ENCODE measurements around the gene CLDN19.
"Not testable (repeated sequence)": the region's sequence is repeated elsewhere in the genome, so short reads cannot be mapped to it uniquely, and the experiment has no call there.

CLDN19 gene

GRCh38 chr1:42759114-42759513, 19.1 kb upstream of the CLDN19 start:
- no peak for DNase-seq (ENCODE audit: low read depth)

GRCh38 chr1:42758641-42759040, 18.6 kb upstream of the CLDN19 start:
- DNase-seq (ENCODE audit: low read depth), result no peak

GRCh38 chr1:42757892-42758275, 17.8 kb upstream of the CLDN19 start:
- no peak for DNase-seq (ENCODE audit: low read depth)

GRCh38 chr1:42756956-42757891, 17.2 kb upstream of the CLDN19 start:
- DNase-seq (ENCODE audit: low read depth), result no peak

GRCh38 chr1:42753070-42753469, 13.0 kb upstream of the CLDN19 start:
- DNase-seq (ENCODE audit: low read depth), result no peak

- DNase-seq (ENCODE audit: low read depth), result no peak
Measured at GRCh38 chr1:42752284-42752683, 12.2 kb upstream of the CLDN19 start.

GRCh38 chr1:42751511-42752070, 11.6 kb upstream of the CLDN19 start:
- DNase-seq (ENCODE audit: low read depth), result not testable (repeated sequence)

- DNase-seq (ENCODE audit: low read depth), result no peak
Measured at GRCh38 chr1:42750041-42750440, 10.0 kb upstream of the CLDN19 start.

GRCh38 chr1:42748461-42749410, 8.7 kb upstream of the CLDN19 start:
- DNase-seq (ENCODE audit: low read depth), result no peak

- DNase-seq (ENCODE audit: low read depth), result no peak
Measured at GRCh38 chr1:42748021-42748420, 8.0 kb upstream of the CLDN19 start.

- peak; percentile 27 for DNase-seq (ENCODE audit: low read depth)
Measured at GRCh38 chr1:42747125-42747524, 7.1 kb upstream of the CLDN19 start.

GRCh38 chr1:42746436-42747105, 6.5 kb upstream of the CLDN19 start:
- no peak for DNase-seq (ENCODE audit: low read depth)

- DNase-seq (ENCODE audit: low read depth), result no peak
Measured at GRCh38 chr1:42745851-42746250, 5.8 kb upstream of the CLDN19 start.

- no peak for DNase-seq (ENCODE audit: low read depth)
Measured at GRCh38 chr1:42744148-42744413, 4.0 kb upstream of the CLDN19 start.

- no peak for DNase-seq (ENCODE audit: low read depth)
Measured at GRCh38 chr1:42743317-42744147, 3.5 kb upstream of the CLDN19 start.

GRCh38 chr1:42742617-42743316, 2.7 kb upstream of the CLDN19 start:
- no peak for DNase-seq (ENCODE audit: low read depth)

- no peak for DNase-seq (ENCODE audit: low read depth)
Measured at GRCh38 chr1:42742141-42742540, 2.1 kb upstream of the CLDN19 start.

GRCh38 chr1:42741706-42742105, 1.7 kb upstream of the CLDN19 start:
- no peak for DNase-seq (ENCODE audit: low read depth)

GRCh38 chr1:42740851-42741580, 980 bp upstream of the CLDN19 start:
- no peak for DNase-seq (ENCODE audit: low read depth)

GRCh38 chr1:42738678-42739226, 1.3 kb downstream of the CLDN19 start:
- no peak for DNase-seq (ENCODE audit: low read depth)
